Measurements from ENCODE around the gene NPPC.
"Not testable (repeated sequence)": the region's sequence is repeated elsewhere in the genome, so short reads cannot be mapped to it uniquely, and the experiment has no call there.

Gene NPPC, protein sequence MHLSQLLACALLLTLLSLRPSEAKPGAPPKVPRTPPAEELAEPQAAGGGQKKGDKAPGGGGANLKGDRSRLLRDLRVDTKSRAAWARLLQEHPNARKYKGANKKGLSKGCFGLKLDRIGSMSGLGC

GRCh38 chr2:231926180-231926741 lies at the start of gene NPPC:
Gene NPPC (minus strand): TSS chr2:231926396. CDS start chr2:231926249, 147 bp downstream.
- DNase-seq (ENCODE audit: low read depth in 3 of 3, low spot score in 1 of 3): peak in 1 of 3 donors; percentile 58

DNA sequence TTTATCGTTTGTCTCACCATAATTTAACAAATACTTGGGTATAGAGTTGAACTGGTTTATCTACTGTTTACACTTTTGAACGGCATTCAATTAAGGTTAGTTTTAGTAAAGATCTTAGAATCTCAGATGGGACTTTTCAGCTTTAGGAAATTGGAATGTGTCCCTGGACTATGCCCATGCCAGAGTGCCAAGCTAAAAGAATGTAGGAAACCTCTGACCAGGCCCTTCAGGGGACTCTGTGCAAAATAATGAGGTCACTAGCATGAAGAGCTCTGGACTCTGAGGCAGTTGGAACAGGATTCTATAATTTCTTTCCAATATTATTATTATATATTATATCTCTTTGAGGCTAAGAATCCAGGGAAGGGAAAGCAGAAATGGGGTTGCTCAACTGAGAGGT lies 48.8 kb upstream of the NPPC start:
- DNase-seq (ENCODE audit: low read depth in 3 of 3, low spot score in 1 of 3): no peak

- DNase-seq (ENCODE audit: low read depth in 3 of 3, low spot score in 1 of 3): no peak
Observed at GRCh38 chr2:231970461-231970860, 44.3 kb upstream of the NPPC start.

DNA sequence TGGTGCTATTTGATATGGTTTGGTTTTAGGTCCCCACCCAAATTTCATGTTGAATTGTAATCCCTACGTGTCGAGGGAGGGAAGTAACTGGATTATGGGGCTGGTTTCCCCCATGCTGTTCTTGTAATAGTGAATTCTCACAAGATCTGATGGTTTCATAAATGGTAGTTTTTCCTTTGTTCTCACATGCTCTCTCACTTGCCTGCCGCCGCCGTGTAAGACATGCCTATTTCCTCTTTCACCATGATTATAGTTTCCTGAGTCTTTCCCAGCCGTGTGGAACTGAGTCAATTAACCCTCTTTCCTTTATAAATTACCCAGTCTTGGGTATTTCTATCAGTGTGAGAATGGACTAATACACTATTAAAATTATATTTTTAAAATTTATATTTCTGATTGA lies 42.6 kb upstream of the NPPC start:
- DNase-seq (ENCODE audit: low read depth in 3 of 3, low spot score in 1 of 3): no peak

GRCh38 chr2:231966886-231967285 lies 40.7 kb upstream of the NPPC start:
- DNase-seq (ENCODE audit: low read depth in 3 of 3, low spot score in 1 of 3): no peak

DNA sequence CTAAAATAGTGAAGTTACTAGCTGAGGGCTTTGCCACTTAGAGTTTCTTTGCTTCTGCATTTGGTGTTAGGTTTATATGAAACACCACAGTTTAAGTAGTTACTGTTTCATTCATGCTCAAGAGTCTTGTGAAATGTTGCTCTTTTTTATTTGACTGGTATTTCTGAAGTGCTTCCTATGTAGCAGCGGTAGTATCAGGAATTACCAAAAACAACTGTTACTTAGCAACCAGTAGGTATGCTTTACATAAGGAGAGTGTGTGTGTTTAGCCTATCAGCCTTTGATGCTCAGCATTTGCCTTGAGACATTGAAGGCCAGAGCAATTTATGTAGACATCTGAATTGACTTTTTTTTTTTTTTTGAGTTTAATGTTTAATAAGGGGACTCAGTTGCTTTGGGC lies 38.9 kb upstream of the NPPC start:
- DNase-seq (ENCODE audit: low read depth in 3 of 3, low spot score in 1 of 3): no peak

DNA sequence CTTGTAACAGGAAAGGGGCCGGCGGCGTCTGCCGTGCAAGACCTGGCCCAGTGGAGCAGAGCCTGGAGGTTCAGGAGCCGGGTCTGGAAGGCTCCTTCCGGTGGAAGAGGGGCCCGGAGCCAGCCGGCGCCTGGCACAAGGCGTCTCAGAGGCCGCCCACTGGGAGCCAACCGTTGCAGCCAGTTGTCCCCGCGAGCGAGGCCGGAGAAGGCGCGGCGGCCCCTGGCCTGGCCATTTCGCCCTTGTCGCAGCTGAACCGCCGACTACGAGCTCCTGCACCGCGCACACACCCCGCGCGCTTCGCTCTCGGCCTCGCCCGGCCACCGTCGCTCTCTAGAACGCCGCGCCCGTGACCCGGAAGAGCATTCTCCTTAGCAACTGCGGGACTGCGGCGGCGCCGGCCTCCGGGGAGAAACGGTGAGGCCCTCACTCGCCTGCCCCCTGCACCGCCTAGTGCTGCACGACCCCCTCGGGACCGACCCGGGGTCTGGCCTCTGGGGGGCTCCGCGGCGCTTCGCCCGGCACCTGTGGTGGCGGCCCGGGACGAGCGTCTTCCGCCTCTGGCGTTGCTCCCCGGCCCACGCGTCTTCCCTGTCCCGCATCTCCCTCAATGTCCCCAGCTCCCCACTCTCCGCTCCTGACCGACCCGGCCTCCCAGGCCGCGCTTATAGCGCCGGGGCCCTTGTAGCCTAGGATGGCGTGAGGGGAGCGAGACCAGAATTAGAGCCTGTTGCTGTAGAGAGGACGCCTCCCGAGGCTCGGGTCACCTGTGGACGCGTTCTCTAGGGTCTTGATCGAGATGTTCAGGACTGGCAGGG lies 35.4 kb upstream of the NPPC start, which contains the start of gene DIS3L2:
Gene DIS3L2 (plus strand): TSS at position 365 of the 818 bp plus-strand sequence. CDS start 53,215 bp downstream, outside the sequence.
- peak; percentile 30 to 65 (median 52) for DNase-seq (ENCODE audit: low read depth in 3 of 3, low spot score in 1 of 3)

GRCh38 chr2:231960810-231961348 lies 34.7 kb upstream of the NPPC start:
- DNase-seq (ENCODE audit: low read depth in 3 of 3, low spot score in 1 of 3): no peak

DNA sequence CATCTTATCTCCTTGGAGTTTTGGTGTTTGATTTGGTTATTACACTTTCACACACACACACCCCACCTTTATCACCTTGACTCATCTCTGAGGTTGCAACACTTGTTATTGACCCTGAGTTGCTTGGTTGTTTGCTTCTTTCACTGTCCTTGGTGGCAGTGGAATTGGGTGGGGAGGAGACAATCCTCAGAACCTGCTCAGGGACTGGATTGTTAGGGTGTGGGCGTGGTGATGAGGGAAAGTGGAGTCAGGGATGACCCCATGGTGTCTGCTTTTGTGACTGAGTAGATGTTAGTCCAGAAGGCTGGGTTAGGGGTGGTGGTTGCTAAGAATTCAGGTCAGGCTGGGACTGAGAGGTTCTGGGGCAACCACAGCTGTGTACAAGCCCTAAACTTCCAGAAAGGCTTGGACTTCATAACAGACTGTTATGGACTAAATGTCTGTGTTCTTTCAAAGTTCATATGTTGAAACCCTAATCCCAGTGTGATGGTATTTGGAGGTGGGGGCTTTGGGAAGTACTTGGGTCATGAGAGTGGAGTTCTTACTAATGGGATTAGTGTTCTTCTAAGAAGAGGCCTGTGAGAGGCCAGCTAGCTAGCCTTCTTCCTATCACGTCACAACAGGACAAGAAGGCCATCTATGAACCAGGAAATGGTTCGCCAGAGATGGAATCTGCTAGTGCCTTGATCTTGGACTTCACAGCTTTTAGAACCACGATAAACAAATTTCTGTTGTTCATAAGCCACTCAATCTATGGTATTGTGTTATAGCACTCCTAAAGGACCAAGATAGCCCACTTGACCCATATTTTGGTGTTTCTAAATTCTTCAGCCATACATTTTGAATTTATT lies 31.9 kb upstream of the NPPC start:
- DNase-seq (ENCODE audit: low read depth in 3 of 3, low spot score in 1 of 3): no peak

DNA sequence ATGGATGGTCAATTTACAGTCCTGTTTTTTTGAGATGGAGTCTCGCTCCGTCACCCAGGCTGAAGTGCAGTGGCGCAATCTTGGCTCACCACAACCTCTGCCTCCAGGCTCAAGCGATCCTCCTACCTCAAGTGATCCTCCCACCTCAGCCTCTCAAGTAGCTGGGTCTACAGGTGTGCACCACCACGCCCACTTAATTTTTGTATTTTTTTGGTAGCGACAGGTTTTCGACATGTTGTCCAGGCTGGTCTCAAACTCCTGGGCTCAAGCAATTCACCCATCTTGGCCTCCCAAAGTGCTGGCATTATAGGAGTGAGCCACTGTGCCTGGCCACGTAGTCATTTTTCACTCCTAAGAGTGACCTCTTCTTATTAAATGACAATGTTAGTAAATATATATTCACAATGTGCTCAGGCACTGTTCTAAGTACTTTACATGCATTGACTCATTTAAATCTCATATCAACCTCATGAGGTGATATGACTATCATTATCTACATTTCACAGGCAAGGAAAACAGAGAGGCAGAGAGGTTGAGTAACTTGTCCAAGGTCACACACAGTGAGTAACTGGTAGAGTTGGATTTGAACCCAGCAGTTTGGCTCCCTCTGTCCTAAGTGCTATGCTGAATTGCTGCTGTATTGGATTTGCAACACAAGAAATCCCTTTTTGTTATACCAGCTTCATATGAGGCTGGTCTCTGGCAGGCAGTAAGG lies 29.7 kb upstream of the NPPC start:
- DNase-seq (ENCODE audit: low read depth in 3 of 3, low spot score in 1 of 3): no peak

DNA sequence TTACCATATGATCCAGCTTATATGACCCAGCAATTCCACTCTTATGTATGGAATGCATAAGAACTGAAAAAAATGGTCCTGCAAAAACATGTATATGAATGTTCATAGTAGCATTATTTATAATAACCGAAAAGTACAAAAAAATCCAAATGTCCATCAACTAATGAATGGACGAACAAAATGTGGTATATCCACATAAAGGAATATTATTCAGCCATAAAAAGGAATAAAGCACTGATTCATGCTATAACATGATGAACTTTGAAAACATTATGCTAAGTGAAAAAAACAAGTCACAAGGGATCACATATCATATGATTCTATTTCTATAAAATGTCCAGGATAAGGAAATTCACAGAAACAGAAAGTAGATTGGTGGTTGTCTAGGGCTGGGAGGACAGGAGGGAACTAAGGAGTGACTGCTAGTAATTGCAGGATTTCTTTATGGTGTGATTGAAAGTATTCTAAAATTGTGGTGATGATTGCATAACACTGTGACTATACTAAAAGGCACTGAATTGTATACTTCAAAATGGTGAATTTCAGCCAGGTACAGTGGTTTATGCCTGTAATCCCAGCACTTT lies 25.3 kb upstream of the NPPC start:
- no peak for DNase-seq (ENCODE audit: low read depth in 3 of 3, low spot score in 1 of 3)

DNA sequence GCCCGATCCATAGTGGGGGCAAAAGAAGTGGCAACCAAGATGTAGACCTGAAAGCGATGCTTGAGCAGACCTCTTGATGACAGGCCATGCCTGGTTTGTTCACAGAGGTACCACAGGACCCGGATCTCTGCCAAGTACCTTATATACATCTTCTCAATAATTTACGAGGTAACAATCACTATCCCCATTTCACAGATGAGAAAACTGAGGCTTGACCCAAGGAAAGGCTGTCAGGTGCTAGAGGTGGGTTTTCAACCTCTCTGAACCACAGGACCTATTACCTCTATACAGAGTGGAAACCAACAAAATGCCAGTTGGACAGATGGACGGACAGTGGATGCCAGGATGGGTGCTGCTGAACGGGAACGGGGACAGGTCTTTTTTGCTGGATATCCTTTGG lies 21.5 kb upstream of the NPPC start:
- DNase-seq (ENCODE audit: low read depth in 3 of 3, low spot score in 1 of 3): no peak

- DNase-seq (ENCODE audit: low read depth in 3 of 3, low spot score in 1 of 3): not testable (repeated sequence)
Observed at GRCh38 chr2:231947112-231947511, 20.9 kb upstream of the NPPC start.

GRCh38 chr2:231946241-231946814 lies 20.1 kb upstream of the NPPC start:
- no peak for DNase-seq (ENCODE audit: low read depth in 3 of 3, low spot score in 1 of 3)

GRCh38 chr2:231942180-231942579 lies 16.0 kb upstream of the NPPC start:
- no peak for DNase-seq (ENCODE audit: low read depth in 3 of 3, low spot score in 1 of 3)

GRCh38 chr2:231941673-231942072 lies 15.5 kb upstream of the NPPC start:
- no peak for DNase-seq (ENCODE audit: low read depth in 3 of 3, low spot score in 1 of 3)

DNA sequence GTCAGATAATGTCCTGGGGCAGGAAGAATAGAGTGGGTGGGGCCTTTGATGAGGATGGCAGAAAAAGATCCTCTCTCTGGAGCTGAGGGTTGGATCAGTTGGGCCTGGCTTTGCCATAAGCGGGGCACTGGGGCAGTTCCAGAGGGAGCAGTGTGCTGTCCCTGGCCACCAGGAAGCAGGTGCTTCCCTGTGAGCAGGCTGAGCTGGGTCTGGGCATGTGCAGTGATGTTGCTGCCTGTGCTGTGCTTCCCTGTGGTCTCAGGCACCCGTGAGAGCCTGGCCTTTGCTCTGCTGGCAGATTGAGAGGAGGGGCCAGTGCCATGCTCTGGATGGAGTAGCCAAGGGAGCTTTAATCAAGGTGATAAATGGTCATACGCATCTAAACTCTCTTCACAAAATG lies 14.6 kb upstream of the NPPC start:
- DNase-seq (ENCODE audit: low read depth in 3 of 3, low spot score in 1 of 3): no peak

GRCh38 chr2:231939022-231939421 lies 12.8 kb upstream of the NPPC start:
- DNase-seq (ENCODE audit: low read depth in 3 of 3, low spot score in 1 of 3): no peak

- no peak for DNase-seq (ENCODE audit: low read depth in 3 of 3, low spot score in 1 of 3)
Observed at GRCh38 chr2:231937057-231937456, 10.9 kb upstream of the NPPC start.

GRCh38 chr2:231936491-231936890 lies 10.3 kb upstream of the NPPC start:
- DNase-seq (ENCODE audit: low read depth in 3 of 3, low spot score in 1 of 3): no peak

All from stimulated activated CD4-positive, alpha-beta T cell treated with anti-CD3 and anti-CD28 coated beads, TNF-alpha, amount 100 ng/mL, for 1 hour (primary cell).